HepG2 (cell line): Measurements from ENCODE around the gene SMPD3. TPM values are rescaled to one million over a fixed set of nuclear protein-coding genes. Genes with fewer than 3 reads are reported as not detected.

Experiments used
- CEBPB ChIP-seq: IDR thresholded peaks from 2 replicates; pipeline ENCODE4 v1.6.1; 2011; ENCODE audit warnings: low read depth, low read length, improper control_type of control experiment, borderline replicate concordance
- CHD4 ChIP-seq: fragments of 200-600 bp; sonication (generic); IDR thresholded peaks from 2 replicates; pipeline ENCODE4 v1.7.0; 2017; ENCODE audit warnings: mild to moderate bottlenecking, low read length, borderline replicate concordance
- CSRNP1 ChIP-seq: sonication (generic); formaldehyde crosslinking; IDR thresholded peaks from 2 replicates; pipeline ENCODE4 v1.8.1; 2023; ENCODE audit warnings: mild to moderate bottlenecking, missing genetic modification reagents
- ELK4 ChIP-seq: sonication (generic); formaldehyde crosslinking; IDR thresholded peaks from 2 replicates; pipeline ENCODE4 v1.9.0; 2021; ENCODE audit warnings: missing genetic modification reagents, borderline replicate concordance
- FOSL1 ChIP-seq: sonication (generic); formaldehyde crosslinking; IDR thresholded peaks from 2 replicates; pipeline ENCODE4 v1.9.0; 2021; ENCODE audit warnings: missing genetic modification reagents, borderline replicate concordance
- FOXP1 ChIP-seq, 2 experiments: fragments of 450-650 bp in 1 of 2; IDR thresholded peaks; 2 replicates each; pipeline ENCODE4 v1.6.1; 2017 to 2018; ENCODE audit warnings: antibody characterized with exemption in 1 of 2
- HNF4G ChIP-seq, 2 experiments: sonication (generic) in 1 of 2; formaldehyde crosslinking in 1 of 2; IDR thresholded peaks; 2 replicates each; pipeline versions ENCODE4 v1.4.0 to v1.6.1; 2011 to 2020; ENCODE audit warnings: borderline replicate concordance in 2 of 2, low read depth in 2 of 2, mild to moderate bottlenecking in 2 of 2, low read length in 1 of 2, missing genetic modification reagents in 1 of 2, moderate library complexity in 1 of 2
- IKZF1 ChIP-seq: fragments of 450-650 bp; IDR thresholded peaks from 2 replicates; pipeline ENCODE4 v1.7.1; 2016
- KAT7 ChIP-seq: IDR thresholded peaks from 2 replicates; pipeline ENCODE4 v1.6.1; 2018; ENCODE audit warnings: borderline replicate concordance, missing compliant biosample characterization
- MTA1 ChIP-seq: sonication (generic); formaldehyde crosslinking; IDR thresholded peaks from 2 replicates; pipeline ENCODE4 v1.4.0; 2020; ENCODE audit warnings: missing genetic modification reagents, mild to moderate bottlenecking, borderline replicate concordance
- NR3C1 ChIP-seq: sonication (generic); formaldehyde crosslinking; IDR thresholded peaks from 2 replicates; pipeline ENCODE4 v1.4.0; 2020; ENCODE audit warnings: missing genetic modification reagents
- ONECUT2 ChIP-seq: sonication (generic); formaldehyde crosslinking; IDR thresholded peaks from 2 replicates; pipeline ENCODE4 v1.4.0; 2020; ENCODE audit warnings: missing genetic modification reagents
- REL ChIP-seq: sonication (generic); formaldehyde crosslinking; conservative IDR thresholded peaks from 2 replicates; pipeline ENCODE4 v1.8.0; 2022; ENCODE audit warnings: mild to moderate bottlenecking, missing genetic modification reagents, moderate library complexity
- RFX5 ChIP-seq: IDR thresholded peaks from 2 replicates; pipeline ENCODE4 v1.6.1; 2011; ENCODE audit warnings: low read depth, low read length, improper control_type of control experiment
- TCF7L2 ChIP-seq: IDR thresholded peaks from 2 replicates; pipeline ENCODE4 v1.6.1; 2011; ENCODE audit warnings: mild to moderate bottlenecking, low read depth, low read length, moderate library complexity
- ZNF256 ChIP-seq: sonication (generic); formaldehyde crosslinking; conservative IDR thresholded peaks from 2 replicates; pipeline ENCODE4 v1.4.0; 2020; ENCODE audit warnings: missing genetic modification reagents
- ZNF451 ChIP-seq: sonication (generic); formaldehyde crosslinking; IDR thresholded peaks from 2 replicates; pipeline ENCODE4 v1.5.0; 2020; ENCODE audit warnings: mild to moderate bottlenecking, missing genetic modification reagents
- polyA plus RNA-seq, 8 experiments: library from polyadenylated mRNA; depleted of rRNA in 3 of 8; stranded (reverse) in 7 of 8; unstranded in 1 of 8; fragments of >200 nt; fragmentation: Illumina TruSeq in 4 of 8; extraction: Trizol in 4 of 8; gene quantifications; 2 replicates each; pipeline versions ENCODE4 v1.2.1 to v1.2.3, GENCODE V29; 2011 to 2016; ENCODE audit warnings: low read depth in 4 of 8, missing spikeins in 1 of 8, mixed read lengths in 1 of 8; ENCODE audit not compliant: insufficient read depth in 1 of 8
- total RNA-seq, 5 experiments: library from RNA; depleted of rRNA; stranded (reverse); fragments of >200 nt; fragmentation: Illumina TruSeq; extraction: Trizol; gene quantifications; 2 replicates each; pipeline ENCODE4 v1.2.3, GENCODE V29; 2016; ENCODE audit warnings: low read depth in 1 of 5
- TF ChIP-seq, protein P1 (sequence below): sonication (generic); formaldehyde crosslinking; IDR thresholded peaks from 2 replicates; pipeline ENCODE4 v1.4.0; 2020; ENCODE audit warnings: missing genetic modification reagents
- TF ChIP-seq, protein P2 (sequence below): sonication (generic); formaldehyde crosslinking; IDR thresholded peaks from 2 replicates; pipeline ENCODE4 v1.4.0; 2020; ENCODE audit warnings: mild to moderate bottlenecking, missing genetic modification reagents
- TF ChIP-seq, protein P3 (sequence below): sonication (generic); formaldehyde crosslinking; IDR thresholded peaks from 2 replicates; pipeline ENCODE4 v1.4.0; 2020; ENCODE audit warnings: missing genetic modification reagents
- TF ChIP-seq, protein P4 (sequence below): sonication (generic); formaldehyde crosslinking; conservative IDR thresholded peaks from 2 replicates; pipeline ENCODE4 v1.8.1; 2023; ENCODE audit warnings: missing genetic modification reagents

Gene SMPD3
- total and polyA plus RNA-seq, 2 of the 13 experiments (the other 11 are each of a cell fraction or from before 2014, with no cell fraction given) = 0.07 to 0.32 TPM

DNA sequence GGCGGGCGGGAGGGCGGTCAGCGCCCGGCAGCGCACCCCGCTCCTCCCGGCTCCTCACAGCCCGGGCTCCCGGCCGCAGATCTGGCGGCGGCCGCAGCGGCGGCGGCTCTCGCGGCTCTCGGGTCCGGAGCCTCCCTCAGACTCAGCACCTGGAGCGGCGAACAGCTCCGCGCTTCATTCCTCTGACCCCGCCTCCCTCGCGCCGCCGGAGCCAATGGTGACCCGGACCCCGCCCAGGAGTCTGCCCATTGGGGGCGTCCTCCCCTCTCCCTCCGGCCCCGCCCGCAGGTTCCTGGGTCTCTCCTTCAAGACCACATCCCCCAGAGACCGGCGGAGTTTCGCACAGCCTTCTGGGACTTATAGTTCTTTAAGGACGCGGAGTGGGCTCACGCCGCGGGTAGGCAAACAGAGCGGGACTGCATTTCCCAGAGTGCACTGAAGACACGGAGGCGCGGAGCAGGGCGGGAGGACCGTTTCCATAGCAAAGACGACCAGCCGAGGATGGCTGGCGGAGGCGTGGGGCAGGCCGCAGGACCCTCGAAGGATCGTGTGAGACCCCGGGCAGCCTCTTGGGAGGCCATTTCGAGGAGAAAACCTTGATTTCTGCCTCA, at the start of gene SMPD3 (continued):
- TF ChIP-seq, protein P1, sequence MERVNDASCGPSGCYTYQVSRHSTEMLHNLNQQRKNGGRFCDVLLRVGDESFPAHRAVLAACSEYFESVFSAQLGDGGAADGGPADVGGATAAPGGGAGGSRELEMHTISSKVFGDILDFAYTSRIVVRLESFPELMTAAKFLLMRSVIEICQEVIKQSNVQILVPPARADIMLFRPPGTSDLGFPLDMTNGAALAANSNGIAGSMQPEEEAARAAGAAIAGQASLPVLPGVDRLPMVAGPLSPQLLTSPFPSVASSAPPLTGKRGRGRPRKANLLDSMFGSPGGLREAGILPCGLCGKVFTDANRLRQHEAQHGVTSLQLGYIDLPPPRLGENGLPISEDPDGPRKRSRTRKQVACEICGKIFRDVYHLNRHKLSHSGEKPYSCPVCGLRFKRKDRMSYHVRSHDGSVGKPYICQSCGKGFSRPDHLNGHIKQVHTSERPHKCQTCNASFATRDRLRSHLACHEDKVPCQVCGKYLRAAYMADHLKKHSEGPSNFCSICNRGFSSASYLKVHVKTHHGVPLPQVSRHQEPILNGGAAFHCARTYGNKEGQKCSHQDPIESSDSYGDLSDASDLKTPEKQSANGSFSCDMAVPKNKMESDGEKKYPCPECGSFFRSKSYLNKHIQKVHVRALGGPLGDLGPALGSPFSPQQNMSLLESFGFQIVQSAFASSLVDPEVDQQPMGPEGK (CRISPR knock-in tag) = peak; percentile 86
- TF ChIP-seq TCF7L2 (peak; percentile 64), KAT7 (CRISPR knock-in tag) (peak; percentile 31; the same call in 1 of the 2 replicates), ONECUT2 (CRISPR knock-in tag) (peak; percentile 40; the same call in 1 of the 2 replicates), FOSL1 (CRISPR knock-in tag) (no peak), CHD4 (no peak; the same call in 1 of the 2 replicates), HNF4G (IDR thresholded peaks at IDR 0.05; ENCODE audit: borderline replicate concordance, low read depth, low read length) (no peak), HNF4G (CRISPR knock-in tag; IDR thresholded peaks at IDR 0.05; ENCODE audit: borderline replicate concordance, low read depth) (no peak; the same call in 1 of the 2 replicates), ELK4 (CRISPR knock-in tag) (peak; percentile 80; the same call in 1 of the 2 replicates), CSRNP1 (CRISPR knock-in tag) (no peak), ZNF451 (CRISPR knock-in tag) (0 out of 2 replicates have a peak, but pooled peaks have one; percentile 26), RFX5 (no peak; the same call in none of the 2 replicates), ZNF256 (CRISPR knock-in tag) (peak; percentile 58; the same call in 1 of the 2 replicates), IKZF1 (no peak), MTA1 (CRISPR knock-in tag) (peak; percentile 16; the same call in 1 of the 2 replicates), REL (no peak), NR3C1 (no peak), FOXP1 (IDR thresholded peaks at IDR 0.05) (no peak), FOXP1 (CRISPR knock-in tag; IDR thresholded peaks at IDR 0.05) (peak; percentile 32; the same call in 1 of the 2 replicates), CEBPB (no peak)
- TF ChIP-seq, protein P2, sequence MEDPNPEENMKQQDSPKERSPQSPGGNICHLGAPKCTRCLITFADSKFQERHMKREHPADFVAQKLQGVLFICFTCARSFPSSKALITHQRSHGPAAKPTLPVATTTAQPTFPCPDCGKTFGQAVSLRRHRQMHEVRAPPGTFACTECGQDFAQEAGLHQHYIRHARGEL (CRISPR knock-in tag) = no peak
- TF ChIP-seq, protein P3, sequence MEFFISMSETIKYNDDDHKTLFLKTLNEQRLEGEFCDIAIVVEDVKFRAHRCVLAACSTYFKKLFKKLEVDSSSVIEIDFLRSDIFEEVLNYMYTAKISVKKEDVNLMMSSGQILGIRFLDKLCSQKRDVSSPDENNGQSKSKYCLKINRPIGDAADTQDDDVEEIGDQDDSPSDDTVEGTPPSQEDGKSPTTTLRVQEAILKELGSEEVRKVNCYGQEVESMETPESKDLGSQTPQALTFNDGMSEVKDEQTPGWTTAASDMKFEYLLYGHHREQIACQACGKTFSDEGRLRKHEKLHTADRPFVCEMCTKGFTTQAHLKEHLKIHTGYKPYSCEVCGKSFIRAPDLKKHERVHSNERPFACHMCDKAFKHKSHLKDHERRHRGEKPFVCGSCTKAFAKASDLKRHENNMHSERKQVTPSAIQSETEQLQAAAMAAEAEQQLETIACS (CRISPR knock-in tag) = no peak
- TF ChIP-seq, protein P4, sequence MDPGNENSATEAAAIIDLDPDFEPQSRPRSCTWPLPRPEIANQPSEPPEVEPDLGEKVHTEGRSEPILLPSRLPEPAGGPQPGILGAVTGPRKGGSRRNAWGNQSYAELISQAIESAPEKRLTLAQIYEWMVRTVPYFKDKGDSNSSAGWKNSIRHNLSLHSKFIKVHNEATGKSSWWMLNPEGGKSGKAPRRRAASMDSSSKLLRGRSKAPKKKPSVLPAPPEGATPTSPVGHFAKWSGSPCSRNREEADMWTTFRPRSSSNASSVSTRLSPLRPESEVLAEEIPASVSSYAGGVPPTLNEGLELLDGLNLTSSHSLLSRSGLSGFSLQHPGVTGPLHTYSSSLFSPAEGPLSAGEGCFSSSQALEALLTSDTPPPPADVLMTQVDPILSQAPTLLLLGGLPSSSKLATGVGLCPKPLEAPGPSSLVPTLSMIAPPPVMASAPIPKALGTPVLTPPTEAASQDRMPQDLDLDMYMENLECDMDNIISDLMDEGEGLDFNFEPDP (CRISPR knock-in tag) = no peak
